NB4 (cell line): ENCODE results near the gene RRBP1.

ENCODE experiments used
- MYC ChIP-seq: IDR thresholded peaks from 2 replicates; pipeline ENCODE4 v1.6.1; 2011; ENCODE audit warnings: low read depth, low read length
- POLR2A ChIP-seq: IDR thresholded peaks from 2 replicates; pipeline ENCODE4 v1.6.1; 2011; ENCODE audit warnings: mild to moderate bottlenecking; ENCODE audit not compliant: insufficient read length; ENCODE audit errors: extremely low read depth
- TF ChIP-seq, protein P1 (sequence below): IDR thresholded peaks from one replicate; pipeline ENCODE4 v1.5.1; 2012; ENCODE audit warnings: low read depth, low read length
- TF ChIP-seq, protein P2 (sequence below): IDR thresholded peaks from 2 replicates; pipeline ENCODE4 v1.6.1; 2011; ENCODE audit warnings: low read depth, low read length

DNA sequence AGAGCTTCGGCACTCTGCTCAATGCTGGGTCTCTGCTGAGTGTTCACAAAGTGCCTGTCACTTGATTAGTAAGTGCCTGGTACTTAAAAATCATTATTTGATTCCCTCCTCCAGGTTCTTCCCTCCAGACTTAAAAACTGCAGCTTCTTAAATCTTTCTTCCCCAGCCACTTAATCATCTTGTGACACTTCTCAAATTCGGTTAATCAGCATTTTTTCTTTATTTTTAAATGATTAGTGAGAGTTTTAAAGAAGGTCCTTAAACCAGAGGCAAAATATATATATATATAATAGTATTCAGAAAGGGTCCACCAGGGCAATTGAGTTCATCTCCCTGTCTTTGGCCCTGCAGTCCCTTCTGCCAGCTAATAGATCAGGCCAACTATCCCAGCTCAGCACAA lies 9.7 kb upstream of the RRBP1 start:
- TF ChIP-seq MYC (no peak), POLR2A (no peak)
- TF ChIP-seq, protein P1, sequence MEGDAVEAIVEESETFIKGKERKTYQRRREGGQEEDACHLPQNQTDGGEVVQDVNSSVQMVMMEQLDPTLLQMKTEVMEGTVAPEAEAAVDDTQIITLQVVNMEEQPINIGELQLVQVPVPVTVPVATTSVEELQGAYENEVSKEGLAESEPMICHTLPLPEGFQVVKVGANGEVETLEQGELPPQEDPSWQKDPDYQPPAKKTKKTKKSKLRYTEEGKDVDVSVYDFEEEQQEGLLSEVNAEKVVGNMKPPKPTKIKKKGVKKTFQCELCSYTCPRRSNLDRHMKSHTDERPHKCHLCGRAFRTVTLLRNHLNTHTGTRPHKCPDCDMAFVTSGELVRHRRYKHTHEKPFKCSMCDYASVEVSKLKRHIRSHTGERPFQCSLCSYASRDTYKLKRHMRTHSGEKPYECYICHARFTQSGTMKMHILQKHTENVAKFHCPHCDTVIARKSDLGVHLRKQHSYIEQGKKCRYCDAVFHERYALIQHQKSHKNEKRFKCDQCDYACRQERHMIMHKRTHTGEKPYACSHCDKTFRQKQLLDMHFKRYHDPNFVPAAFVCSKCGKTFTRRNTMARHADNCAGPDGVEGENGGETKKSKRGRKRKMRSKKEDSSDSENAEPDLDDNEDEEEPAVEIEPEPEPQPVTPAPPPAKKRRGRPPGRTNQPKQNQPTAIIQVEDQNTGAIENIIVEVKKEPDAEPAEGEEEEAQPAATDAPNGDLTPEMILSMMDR: no peak
- TF ChIP-seq, protein P2, sequence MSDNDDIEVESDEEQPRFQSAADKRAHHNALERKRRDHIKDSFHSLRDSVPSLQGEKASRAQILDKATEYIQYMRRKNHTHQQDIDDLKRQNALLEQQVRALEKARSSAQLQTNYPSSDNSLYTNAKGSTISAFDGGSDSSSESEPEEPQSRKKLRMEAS: no peak
